ENCODE data around the gene FOXF1.
A peak's percentile ranks its signal among the peaks of the same experiment; 100 is the strongest.

Gene FOXF1

GRCh38 chr16:86558355-86559193 lies 48.2 kb downstream of the FOXF1 start:
- DNase-seq (ENCODE audit: low spot score): no peak

- DNase-seq (ENCODE audit: low spot score): no peak
Measured at GRCh38 chr16:86559802-86560305, 49.5 kb downstream of the FOXF1 start.

GRCh38 chr16:86562356-86562755 lies 52.0 kb downstream of the FOXF1 start:
- DNase-seq (ENCODE audit: low spot score): no peak

GRCh38 chr16:86563469-86564345 lies 53.4 kb downstream of the FOXF1 start:
- DNase-seq (ENCODE audit: low spot score): peak; percentile 73

Measured in hepatic stellate cell (primary cell).